CD4-positive, alpha-beta T cell treated with Interleukin-6 at 100 ng/mL for 8 hours (primary cell): ENCODE results near the gene LMO7.
"Not testable (repeated sequence)": the region's sequence is repeated elsewhere in the genome, so short reads cannot be mapped to it uniquely, and the experiment has no call there.

Experiments used
- DNase-seq: peaks from one replicate; pipeline ENCODE4 v3.0.0-alpha.2; 2020; ENCODE audit warnings: mixed read lengths, low spot score

Gene LMO7

GRCh38 chr13:75771818-75772217 is 135.7 kb downstream of the LMO7 start:
- no peak for DNase-seq

GRCh38 chr13:75774176-75774575 is 138.0 kb downstream of the LMO7 start:
- DNase-seq = no peak

- no peak for DNase-seq
Observed at GRCh38 chr13:75776550-75776949, 140.4 kb downstream of the LMO7 start.

GRCh38 chr13:75779393-75779792 is 143.3 kb downstream of the LMO7 start:
- no peak for DNase-seq

- not testable (repeated sequence) for DNase-seq
Observed at GRCh38 chr13:75780103-75780502, 144.0 kb downstream of the LMO7 start.

- no peak for DNase-seq
Observed at GRCh38 chr13:75782985-75783384, 146.9 kb downstream of the LMO7 start.

- no peak for DNase-seq
Observed at GRCh38 chr13:75784003-75784402, 147.9 kb downstream of the LMO7 start.

GRCh38 chr13:75785130-75785529 is 149.0 kb downstream of the LMO7 start:
- DNase-seq = no peak

- no peak for DNase-seq
Observed at GRCh38 chr13:75787249-75787928, 151.3 kb downstream of the LMO7 start.

- no peak for DNase-seq
Observed at GRCh38 chr13:75788481-75788981, 152.4 kb downstream of the LMO7 start.

GRCh38 chr13:75789451-75790197 is 153.5 kb downstream of the LMO7 start:
- no peak for DNase-seq

GRCh38 chr13:75790198-75790970 is 154.3 kb downstream of the LMO7 start:
- DNase-seq = no peak

GRCh38 chr13:75792526-75793187 is 156.5 kb downstream of the LMO7 start:
- no peak for DNase-seq

GRCh38 chr13:75793188-75793567 is 157.0 kb downstream of the LMO7 start:
- DNase-seq = not testable (repeated sequence)

GRCh38 chr13:75794663-75795062 is 158.5 kb downstream of the LMO7 start:
- DNase-seq = no peak

- DNase-seq = no peak
Observed at GRCh38 chr13:75795274-75795673, 159.1 kb downstream of the LMO7 start.

GRCh38 chr13:75796825-75797224 is 160.7 kb downstream of the LMO7 start:
- DNase-seq = no peak

- no peak for DNase-seq
Observed at GRCh38 chr13:75797239-75797638, 161.1 kb downstream of the LMO7 start.

- no peak for DNase-seq
Observed at GRCh38 chr13:75797719-75798118, 161.6 kb downstream of the LMO7 start.

GRCh38 chr13:75798353-75799255 is 162.5 kb downstream of the LMO7 start:
- DNase-seq = no peak

GRCh38 chr13:75800545-75800944 is 164.4 kb downstream of the LMO7 start:
- DNase-seq = no peak
